Loucy (cell line): ENCODE measurements around the gene RHOT2.

Source experiments
- H2AFZ ChIP-seq: fragments of 200-600 bp; sonication (generic); 2 replicates; pipeline ENCODE4 v1.6.0; 2016; ENCODE audit warnings: antibody characterized with exemption, mild to moderate bottlenecking, low read length, moderate library complexity
- H3F3A ChIP-seq: fragments of 200-600 bp; 2 replicates; pipeline ENCODE4 v1.6.0; 2016; ENCODE audit warnings: antibody characterized with exemption, low read depth, mild to moderate bottlenecking
- H3K27me3 ChIP-seq: fragments of 200-600 bp; sonication (generic); 2 replicates; pipeline ENCODE4 v1.6.1; 2014; ENCODE audit warnings: low read length, mild to moderate bottlenecking; ENCODE audit not compliant: insufficient read depth, poor library complexity, severe bottlenecking
- H3K36me3 ChIP-seq: fragments of 200-600 bp; sonication (generic); 2 replicates; pipeline ENCODE4 v1.6.1; 2016; ENCODE audit warnings: low read length; ENCODE audit not compliant: insufficient read depth
- H3K4me1 ChIP-seq: fragments of 200-600 bp; sonication (generic); 2 replicates; pipeline ENCODE4 v1.5.1; 2014; ENCODE audit warnings: low read length, mild to moderate bottlenecking; ENCODE audit not compliant: insufficient read depth, poor library complexity, severe bottlenecking
- H3K4me2 ChIP-seq: fragments of 200-600 bp; sonication (generic); 2 replicates; pipeline ENCODE4 v1.6.0; 2014; ENCODE audit warnings: antibody characterized with exemption, low read length, low read depth, mild to moderate bottlenecking; ENCODE audit not compliant: poor library complexity, severe bottlenecking
- H3K4me3 ChIP-seq: fragments of 200-600 bp; sonication (generic); 2 replicates; pipeline ENCODE4 v1.5.1; 2014; ENCODE audit warnings: low read length, mild to moderate bottlenecking, mixed read lengths; ENCODE audit not compliant: poor library complexity, severe bottlenecking
- H3K79me2 ChIP-seq: fragments of 200-600 bp; sonication (generic); 2 replicates; pipeline ENCODE4 v1.6.1; 2014; ENCODE audit warnings: low read length; ENCODE audit not compliant: insufficient read depth
- H3K9ac ChIP-seq: fragments of 200-600 bp; sonication (generic); 2 replicates; pipeline ENCODE4 v1.6.0; 2014; ENCODE audit warnings: mild to moderate bottlenecking, low read depth, low read length, moderate library complexity; ENCODE audit not compliant: poor library complexity, severe bottlenecking
- H3K9me2 ChIP-seq: fragments of 200-600 bp; sonication (generic); replicated peaks from 2 replicates; pipeline ENCODE4 v1.6.1; 2016; ENCODE audit warnings: low read depth, low read length, mixed read lengths
- H3K9me3 ChIP-seq: fragments of 200-600 bp; sonication (generic); 2 replicates; pipeline ENCODE4 v1.6.1; 2014; ENCODE audit warnings: mild to moderate bottlenecking, antibody characterized with exemption, low read length, low read depth; ENCODE audit not compliant: insufficient read depth
- H4K20me1 ChIP-seq: fragments of 200-600 bp; sonication (generic); 2 replicates; pipeline ENCODE4 v1.6.0; 2014; ENCODE audit warnings: antibody characterized with exemption, low read length, mild to moderate bottlenecking; ENCODE audit not compliant: insufficient read depth, poor library complexity, severe bottlenecking
- EZH2phosphoT487 ChIP-seq: fragments of 200-600 bp; IDR thresholded peaks from 2 replicates; pipeline ENCODE4 v1.6.1; 2018; ENCODE audit warnings: antibody characterized with exemption, mild to moderate bottlenecking, moderate library complexity, borderline replicate concordance
- TF ChIP-seq, protein P1 (sequence below): fragments of 200-600 bp; sonication (generic); conservative IDR thresholded peaks from 2 replicates; pipeline ENCODE4 v1.5.1; 2014; ENCODE audit warnings: mild to moderate bottlenecking, antibody characterized with exemption, low read length

The RHOT2 gene

DNA sequence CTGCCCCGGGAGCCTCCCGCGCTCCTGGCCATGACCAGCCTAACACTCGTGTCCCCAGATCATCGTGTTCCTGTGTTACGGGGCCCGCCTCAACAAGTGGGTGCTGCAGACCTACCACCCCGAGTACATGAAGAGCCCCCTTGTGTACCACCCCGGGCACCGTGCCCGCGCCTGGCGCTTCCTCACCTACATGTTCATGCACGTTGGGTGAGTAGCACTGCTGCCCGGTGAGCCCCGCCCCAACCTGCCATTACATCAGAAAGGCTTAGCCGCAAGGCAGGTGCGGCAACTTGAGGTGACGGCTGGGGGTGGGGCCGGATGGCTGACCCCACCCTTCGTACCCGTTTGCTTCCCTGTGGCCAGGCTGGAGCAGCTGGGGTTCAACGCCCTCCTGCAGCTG, 9.0 kb downstream of the RHOT2 start:
- peaks cover 13% of the 10 kb centered on the region; the same call in 1 of the 2 replicates for H3K79me2 ChIP-seq
- H3K4me3 ChIP-seq = no peak overlapping the region
- no peaks in the 10 kb centered on the region for H3F3A ChIP-seq
- no peaks in the 10 kb centered on the region for H3K9me3 ChIP-seq
- no peaks in the 10 kb centered on the region for H3K27me3 ChIP-seq
- peaks cover 4% of the 10 kb centered on the region for H3K4me1 ChIP-seq
- H3K9ac ChIP-seq = no peak overlapping the region
- H2AFZ ChIP-seq = no peak overlapping the region
- H3K36me3 ChIP-seq = no peaks in the 10 kb centered on the region
- TF ChIP-seq, protein P1, sequence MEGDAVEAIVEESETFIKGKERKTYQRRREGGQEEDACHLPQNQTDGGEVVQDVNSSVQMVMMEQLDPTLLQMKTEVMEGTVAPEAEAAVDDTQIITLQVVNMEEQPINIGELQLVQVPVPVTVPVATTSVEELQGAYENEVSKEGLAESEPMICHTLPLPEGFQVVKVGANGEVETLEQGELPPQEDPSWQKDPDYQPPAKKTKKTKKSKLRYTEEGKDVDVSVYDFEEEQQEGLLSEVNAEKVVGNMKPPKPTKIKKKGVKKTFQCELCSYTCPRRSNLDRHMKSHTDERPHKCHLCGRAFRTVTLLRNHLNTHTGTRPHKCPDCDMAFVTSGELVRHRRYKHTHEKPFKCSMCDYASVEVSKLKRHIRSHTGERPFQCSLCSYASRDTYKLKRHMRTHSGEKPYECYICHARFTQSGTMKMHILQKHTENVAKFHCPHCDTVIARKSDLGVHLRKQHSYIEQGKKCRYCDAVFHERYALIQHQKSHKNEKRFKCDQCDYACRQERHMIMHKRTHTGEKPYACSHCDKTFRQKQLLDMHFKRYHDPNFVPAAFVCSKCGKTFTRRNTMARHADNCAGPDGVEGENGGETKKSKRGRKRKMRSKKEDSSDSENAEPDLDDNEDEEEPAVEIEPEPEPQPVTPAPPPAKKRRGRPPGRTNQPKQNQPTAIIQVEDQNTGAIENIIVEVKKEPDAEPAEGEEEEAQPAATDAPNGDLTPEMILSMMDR = no peak
- no peak overlapping the region for H3K4me2 ChIP-seq
- no peaks in the 10 kb centered on the region for H3K9me2 ChIP-seq
- peaks cover 2% of the 10 kb centered on the region for H4K20me1 ChIP-seq

DNA sequence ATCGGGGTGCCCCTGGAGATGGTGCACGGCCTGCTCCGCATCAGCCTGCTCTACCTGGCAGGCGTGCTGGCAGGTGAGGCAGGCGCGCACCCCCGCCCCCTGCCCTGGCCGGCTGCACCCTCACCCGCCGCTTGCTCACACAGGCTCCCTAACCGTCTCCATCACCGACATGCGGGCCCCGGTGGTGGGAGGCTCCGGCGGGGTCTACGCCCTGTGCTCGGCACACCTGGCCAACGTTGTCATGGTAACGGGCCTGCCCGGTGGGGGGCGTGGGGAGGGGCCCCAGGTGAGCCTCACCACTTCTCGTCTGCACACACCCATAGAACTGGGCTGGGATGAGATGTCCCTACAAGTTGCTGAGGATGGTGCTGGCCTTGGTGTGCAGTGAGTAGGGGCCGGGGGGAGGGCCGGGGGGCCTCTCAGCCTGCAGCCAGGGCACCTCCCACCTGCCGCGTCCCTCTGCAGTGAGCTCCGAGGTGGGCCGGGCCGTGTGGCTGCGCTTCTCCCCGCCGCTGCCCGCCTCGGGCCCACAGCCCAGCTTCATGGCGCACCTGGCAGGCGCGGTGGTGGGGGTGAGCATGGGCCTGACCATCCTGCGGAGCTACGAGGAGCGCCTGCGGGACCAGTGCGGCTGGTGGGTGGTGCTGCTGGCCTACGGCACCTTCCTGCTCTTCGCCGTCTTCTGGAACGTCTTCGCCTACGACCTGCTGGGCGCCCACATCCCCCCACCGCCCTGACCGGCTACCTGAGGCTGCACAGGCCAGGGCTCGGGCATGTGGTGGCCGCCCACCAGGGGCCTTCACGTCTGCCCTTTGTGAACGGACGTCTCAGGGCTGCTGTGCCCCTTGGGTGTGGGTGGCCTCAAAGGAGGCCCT, 9.6 kb downstream of the RHOT2 start:
- Histone ChIP-seq H4K20me1 (peaks cover 2% of the 10 kb centered on the region), H3K9me2 (no peaks in the 10 kb centered on the region), H3K36me3 (no peaks in the 10 kb centered on the region), H3K4me1 (peaks cover 4% of the 10 kb centered on the region), H3K9ac (no peak overlapping the region), H3K79me2 (peaks cover 16% of the 10 kb centered on the region; the same call in 1 of the 2 replicates), H3K27me3 (no peaks in the 10 kb centered on the region), H3F3A (no peaks in the 10 kb centered on the region), H3K4me3 (no peak overlapping the region), H2AFZ (no peak overlapping the region), H3K9me3 (no peaks in the 10 kb centered on the region), H3K4me2 (no peak overlapping the region)
- TF ChIP-seq, protein P1 = no peak

DNA sequence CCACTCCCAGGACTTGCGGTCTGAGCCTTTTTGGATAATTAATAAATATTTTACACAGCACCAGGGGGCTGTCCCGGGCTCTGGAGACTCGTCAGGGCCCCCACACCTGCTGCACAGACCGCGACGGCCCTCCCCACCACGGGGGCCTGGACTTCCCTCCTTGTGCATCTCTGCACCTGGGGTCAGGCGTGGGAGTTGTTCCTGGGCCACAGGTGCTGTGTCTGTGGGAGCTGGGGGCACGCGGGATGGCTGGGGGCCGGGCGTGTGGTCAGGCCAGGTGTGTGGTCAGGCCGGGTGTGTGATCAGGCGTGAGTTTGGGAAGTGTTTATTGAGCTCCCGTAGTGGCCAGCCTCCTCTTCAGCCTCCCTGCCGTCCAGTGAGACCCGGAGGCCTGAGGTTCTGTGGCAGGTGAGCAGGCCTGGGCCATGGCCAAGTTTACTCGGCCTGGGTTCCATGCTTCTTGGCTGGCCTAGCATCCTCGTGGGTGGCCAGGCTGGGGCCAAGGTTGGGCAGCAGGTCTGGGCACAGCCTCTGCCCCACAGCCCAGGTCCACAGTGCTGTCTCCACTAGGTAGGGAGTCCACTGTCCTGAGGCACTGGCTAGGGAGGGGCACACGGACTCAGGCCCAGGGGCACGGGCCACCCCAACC, 10.4 kb downstream of the RHOT2 start:
- TF ChIP-seq EZH2phosphoT487 = no peak
- TF ChIP-seq, protein P1 = no peak
- Histone ChIP-seq H2AFZ (no peak overlapping the region), H3K36me3 (no peaks in the 10 kb centered on the region), H3F3A (no peaks in the 10 kb centered on the region), H3K4me2 (no peak overlapping the region), H3K4me3 (no peak overlapping the region), H4K20me1 (peaks cover 2% of the 10 kb centered on the region), H3K79me2 (peaks cover 16% of the 10 kb centered on the region; the same call in 1 of the 2 replicates), H3K4me1 (peaks cover 4% of the 10 kb centered on the region), H3K9me3 (no peaks in the 10 kb centered on the region), H3K9me2 (no peaks in the 10 kb centered on the region), H3K9ac (no peak overlapping the region), H3K27me3 (no peaks in the 10 kb centered on the region)
